Measurements from ENCODE around the gene GPX3.

- TF ChIP-seq POLR2A (IDR thresholded peaks at IDR 0.05), result no peak
- TF ChIP-seq CTCF (IDR thresholded peaks at IDR 0.05), result no peak
Measured at GRCh38 chr5:151001436-151001835, 19.0 kb upstream of the GPX3 start.

Data from thyroid gland (tissue), 4 donors.